Naive B cell (primary cell): Measurements from ENCODE around the gene ADGRL1. TPM values are rescaled to one million over a fixed set of nuclear protein-coding genes. Genes with fewer than 3 reads are reported as not detected.
"Not testable (repeated sequence)": the region's sequence is repeated elsewhere in the genome, so short reads cannot be mapped to it uniquely, and the experiment has no call there.

ENCODE experiments used
- ATAC-seq, 2 donors: fragments of 150-1000 bp; cut with Tn5 transposase; 2 replicates each; pipeline ENCODE4 v1.10.0; 2021; ENCODE audit warnings: low read depth in 2 of 2, mild to moderate bottlenecking in 2 of 2, moderate library complexity in 2 of 2
- DNase-seq: peaks from one replicate; pipeline ENCODE4 v3.0.0; 2022
- H3K27ac Mint-ChIP-seq, 6 donors: one replicate each; pipeline ENCODE4 v1.8.0; 2020 to 2022; ENCODE audit warnings: mild to moderate bottlenecking in 6 of 6, mixed read lengths in 6 of 6, moderate library complexity in 5 of 6, inconsistent platforms in 2 of 6
- H3K27me3 Mint-ChIP-seq, 3 donors: one replicate each; pipeline ENCODE4 v1.8.0; 2021 to 2022; ENCODE audit warnings: mixed read lengths in 3 of 3, mild to moderate bottlenecking in 1 of 3
- H3K36me3 Mint-ChIP-seq, 2 donors: one replicate each; pipeline ENCODE4 v1.8.0; 2020 to 2022; ENCODE audit warnings: mixed read lengths in 2 of 2, inconsistent platforms in 1 of 2, mild to moderate bottlenecking in 1 of 2
- H3K4me1 Mint-ChIP-seq, 3 donors: one replicate each; pipeline ENCODE4 v1.8.0; 2020 to 2022; ENCODE audit warnings: mixed read lengths in 3 of 3, inconsistent platforms in 1 of 3, mild to moderate bottlenecking in 1 of 3, moderate library complexity in 1 of 3
- H3K4me3 Mint-ChIP-seq, 8 donors: one replicate each; pipeline ENCODE4 v1.8.0; 2020 to 2022; ENCODE audit warnings: mild to moderate bottlenecking in 8 of 8, mixed read lengths in 8 of 8, moderate library complexity in 8 of 8, inconsistent platforms in 2 of 8
- H3K9me3 Mint-ChIP-seq, 7 donors: one replicate each; pipeline ENCODE4 v1.8.0; 2020 to 2022; ENCODE audit warnings: mixed read lengths in 7 of 7, mild to moderate bottlenecking in 5 of 7, inconsistent platforms in 2 of 7, moderate library complexity in 1 of 7
- polyA plus RNA-seq, 6 donors: library from polyadenylated mRNA; unstranded; fragments of 300-500 nt; fragmentation: Illumina TruSeq; gene quantifications; one replicate each; pipeline ENCODE4 v1.2.3, GENCODE V29; 2021; ENCODE audit warnings: low read depth in 6 of 6

ADGRL1 gene
- polyA plus RNA-seq, result not detected

DNA sequence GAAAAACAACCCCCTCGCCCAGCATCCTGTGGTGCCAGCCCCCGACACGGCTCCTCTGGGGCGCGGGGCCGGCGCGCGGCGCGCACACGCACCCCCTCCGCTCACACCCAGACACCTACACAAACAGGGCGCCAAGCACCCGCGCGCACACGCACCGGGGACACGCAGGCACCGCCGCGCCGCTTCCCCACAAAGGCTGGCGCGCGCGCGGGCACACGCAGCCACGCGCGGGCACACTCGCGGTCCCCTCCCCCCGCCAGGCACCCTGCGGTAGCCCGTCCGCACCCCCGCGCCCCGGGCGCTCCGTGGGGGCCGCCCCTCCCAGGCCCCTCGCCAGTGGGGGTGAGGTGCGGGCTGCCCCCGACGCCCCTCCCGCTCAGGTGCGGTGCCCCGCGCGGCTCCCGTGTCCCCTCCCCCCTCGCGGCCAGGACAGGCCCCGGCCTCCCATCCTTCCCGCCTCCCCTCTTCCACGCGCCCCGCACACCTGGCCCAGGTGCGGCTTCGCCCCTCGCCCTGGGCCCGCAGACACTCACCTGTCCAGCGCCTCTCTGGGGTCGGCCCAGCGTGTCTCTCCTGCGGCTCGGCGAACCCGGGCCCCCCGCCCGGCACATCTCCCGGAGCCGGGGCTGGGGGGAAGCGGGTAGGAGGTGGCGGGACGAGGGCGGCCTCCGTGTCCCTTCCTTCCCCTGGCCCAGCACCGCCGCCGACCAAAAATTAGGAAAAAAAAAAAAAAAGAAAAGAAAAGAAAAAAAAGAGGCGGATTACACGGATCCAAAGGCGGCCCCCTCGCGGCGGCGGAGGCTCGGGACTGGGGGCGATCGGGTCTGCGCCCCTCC lies at the start of gene ADGRL1:
TSS of gene ADGRL1 (minus strand) at position 718 of the 836 bp plus-strand sequence. CDS start 22,567 bp downstream, outside the sequence.
- Mint-ChIP-seq H3K27me3 (peaks cover 16 to 74% (median 58%) of the 10 kb centered on the region in 3 donors), H3K36me3 (peaks cover 0 to 12% of the 10 kb centered on the region in 2 donors), H3K27ac (peak within 1 kb of the TSS; percentile 60 to 91 (median 78)), H3K4me1 (peaks cover 27 to 36% (median 34%) of the 10 kb centered on the region in 3 donors), H3K4me3 (peak within 1 kb of the TSS; percentile 87 to 98 (median 95))
- not testable (repeated sequence) for H3K9me3 Mint-ChIP-seq, ATAC-seq
- DNase-seq, result peak; percentile 14

DNA sequence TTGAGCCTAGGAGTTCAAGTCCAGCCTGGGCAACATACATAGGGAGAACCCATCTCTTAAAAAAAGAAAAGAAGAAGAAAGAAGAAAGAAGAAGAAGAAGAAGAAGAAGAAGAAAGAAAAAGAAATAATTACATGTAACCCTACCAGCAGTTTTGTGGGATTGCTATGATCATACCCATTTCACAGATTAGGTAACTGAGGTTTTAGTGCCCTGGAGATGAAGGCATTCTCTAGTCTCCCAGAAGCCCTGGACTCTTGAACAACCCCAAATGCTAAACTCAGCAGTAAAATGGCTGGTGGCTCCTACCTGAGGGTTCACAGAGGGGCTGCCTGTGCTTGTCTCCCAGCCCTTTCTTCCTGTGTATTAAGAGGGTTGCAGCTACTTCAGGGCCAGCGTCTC lies 49.3 kb upstream of the ADGRL1 start:
- H3K4me3 Mint-ChIP-seq, H3K9me3 Mint-ChIP-seq, ATAC-seq, DNase-seq, H3K27me3 Mint-ChIP-seq, H3K36me3 Mint-ChIP-seq, H3K4me1 Mint-ChIP-seq: not testable (repeated sequence)
- H3K27ac Mint-ChIP-seq, result peak overlapping the region in 1 of 6 donors; percentile 11

DNA sequence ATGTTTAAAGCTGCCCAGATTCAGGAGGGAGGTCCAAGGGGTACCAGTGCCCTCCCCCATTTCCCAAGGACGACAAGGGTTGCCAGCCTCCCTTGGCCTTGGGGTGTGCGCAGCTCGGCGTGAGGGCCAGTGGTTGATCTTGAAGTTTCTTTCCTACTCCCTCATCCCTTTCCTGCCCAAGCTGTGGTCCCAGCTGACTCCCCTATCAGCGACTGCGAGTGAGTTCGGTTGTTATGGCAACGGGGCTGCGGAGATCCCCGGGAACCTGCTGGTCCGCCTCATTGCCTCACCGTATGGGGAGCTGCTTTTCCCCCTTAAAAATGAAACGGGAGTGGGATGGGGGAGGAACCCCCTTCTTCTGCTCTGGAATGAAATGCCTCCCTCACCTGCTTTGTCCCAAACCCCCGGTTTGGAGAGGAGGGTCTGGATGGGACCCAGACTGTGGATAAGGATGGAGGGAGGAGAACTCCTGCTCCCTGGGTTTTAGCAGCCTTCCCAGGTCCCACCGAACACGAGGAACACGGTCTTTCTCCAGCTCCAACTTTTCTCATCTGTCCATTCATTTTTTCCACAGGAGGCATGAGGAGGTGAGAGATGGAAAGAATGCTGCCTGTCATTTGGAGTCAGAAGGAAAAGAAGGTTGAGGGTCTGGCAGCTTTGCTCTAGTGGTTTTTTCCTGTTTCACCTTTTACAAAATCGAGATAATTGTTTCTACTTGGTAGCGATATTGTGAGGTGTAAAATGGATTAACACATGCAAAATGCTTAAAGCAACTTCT lies 48.0 kb upstream of the ADGRL1 start:
- H3K4me3 Mint-ChIP-seq, H3K36me3 Mint-ChIP-seq, H3K9me3 Mint-ChIP-seq, H3K27me3 Mint-ChIP-seq, DNase-seq: not testable (repeated sequence)
- ATAC-seq, result peak; percentile 20 to 35
- Mint-ChIP-seq H3K27ac (peak overlapping the region in 2 of 6 donors; percentile 49 to 63), H3K4me1 (peaks cover 6 to 14% (median 7%) of the 10 kb centered on the region in 3 donors)

DNA sequence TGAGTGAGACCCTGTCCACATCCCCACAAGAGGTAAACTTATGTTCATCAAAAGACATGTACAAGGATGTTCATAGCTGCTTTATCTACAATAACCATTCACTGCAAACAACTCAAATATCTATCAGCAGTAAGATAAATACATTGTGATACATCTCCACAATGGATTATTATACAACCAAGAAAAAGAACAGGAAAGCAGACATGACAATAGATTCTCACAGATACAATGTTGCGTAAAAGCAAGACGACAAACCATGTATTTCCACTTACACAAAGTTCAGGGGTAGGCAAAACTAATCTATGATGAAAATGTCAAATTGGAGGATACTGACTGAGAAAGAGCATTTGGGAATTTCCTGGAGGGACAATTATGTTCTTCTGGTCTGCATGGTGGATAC lies 46.2 kb upstream of the ADGRL1 start:
- H3K4me1 Mint-ChIP-seq, result peaks cover 6 to 22% (median 17%) of the 10 kb centered on the region in 3 donors
- ATAC-seq, result not testable (repeated sequence)

DNA sequence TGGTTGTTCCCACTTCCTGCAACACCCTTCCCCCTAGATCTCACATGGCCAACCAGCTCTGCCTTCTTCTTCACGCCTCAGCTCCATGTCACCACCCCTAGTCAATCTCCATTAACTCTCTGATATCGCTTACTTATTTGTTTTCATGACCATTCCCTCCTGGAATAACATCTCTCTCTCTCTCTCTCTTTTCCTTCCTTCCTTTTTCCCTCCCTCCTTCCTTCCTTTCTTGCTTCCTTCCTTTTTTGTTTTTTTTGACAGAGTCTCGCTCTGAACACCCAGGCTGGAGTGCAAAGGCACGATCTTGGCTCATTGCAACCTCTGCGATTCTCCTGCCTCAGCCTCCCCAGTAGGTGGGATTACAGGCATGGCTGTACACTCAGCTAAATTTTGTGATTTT lies 44.9 kb upstream of the ADGRL1 start:
- ATAC-seq (no peak), DNase-seq (no peak)
- H3K9me3 Mint-ChIP-seq, result no peaks in the 10 kb centered on the region
- no peak overlapping the region for H3K27ac Mint-ChIP-seq
- H3K36me3 Mint-ChIP-seq, result no peaks in the 10 kb centered on the region
- H3K4me3 Mint-ChIP-seq, result peak overlapping the region; percentile 2 to 87 (median 46)
- peaks cover 6 to 22% (median 18%) of the 10 kb centered on the region in 3 donors for H3K4me1 Mint-ChIP-seq
- H3K27me3 Mint-ChIP-seq, result peaks cover 0 to 9% (median 8%) of the 10 kb centered on the region in 3 donors

More for the DNA sequence above, 46.2 kb upstream of the ADGRL1 start:
- not testable (repeated sequence) for H3K27ac Mint-ChIP-seq, DNase-seq, H3K36me3 Mint-ChIP-seq, H3K9me3 Mint-ChIP-seq, H3K27me3 Mint-ChIP-seq
- H3K4me3 Mint-ChIP-seq, result peak overlapping the region in 1 of 8 donors; percentile 87

DNA sequence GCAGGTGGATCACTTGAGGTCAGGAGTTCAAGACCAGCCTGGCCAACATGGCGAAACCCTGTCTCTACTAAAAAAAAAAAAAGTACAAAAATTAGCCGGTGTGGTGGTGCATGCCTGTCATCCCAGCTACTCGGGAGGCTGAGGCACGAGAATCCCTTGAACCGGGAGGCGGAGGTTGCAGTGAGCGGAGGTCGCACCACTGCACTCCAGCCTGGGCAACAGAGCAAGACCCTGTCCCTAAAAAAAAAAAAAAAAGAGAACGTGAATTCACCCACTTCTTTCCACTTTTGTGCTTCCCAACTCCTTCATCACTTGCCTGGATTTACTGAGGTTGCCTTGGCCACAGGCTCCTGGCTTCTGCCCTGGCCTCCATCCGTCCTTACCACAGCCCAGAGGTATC lies 44.3 kb upstream of the ADGRL1 start:
- H3K27me3 Mint-ChIP-seq, H3K9me3 Mint-ChIP-seq, DNase-seq, ATAC-seq, H3K36me3 Mint-ChIP-seq: not testable (repeated sequence)
- H3K4me3 Mint-ChIP-seq, result peak overlapping the region in 7 of 8 donors; percentile 2 to 92 (median 74)
- peak overlapping the region in 1 of 6 donors; percentile 68 for H3K27ac Mint-ChIP-seq
- H3K4me1 Mint-ChIP-seq, result peaks cover 6 to 22% (median 18%) of the 10 kb centered on the region in 3 donors

DNA sequence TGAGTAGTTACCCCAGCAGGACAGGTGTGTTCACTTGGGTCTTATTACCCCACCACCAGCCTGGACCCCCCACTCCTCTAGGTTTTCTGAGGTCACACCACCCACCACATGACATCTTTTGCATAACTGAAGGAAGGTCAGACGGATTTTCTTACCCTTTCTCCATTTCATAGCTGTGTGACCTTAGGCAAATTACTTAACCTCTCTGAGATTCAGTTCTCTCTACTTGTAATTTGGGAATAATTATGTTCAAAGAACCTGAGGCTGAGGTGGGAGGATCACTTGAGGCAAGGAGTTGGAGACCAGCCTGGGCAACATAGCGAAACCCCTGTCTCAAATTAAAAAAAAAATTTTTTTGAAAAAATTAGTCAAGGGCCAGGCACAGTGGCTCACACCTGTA lies 43.9 kb upstream of the ADGRL1 start:
- not testable (repeated sequence) for DNase-seq, H3K27me3 Mint-ChIP-seq, H3K9me3 Mint-ChIP-seq, ATAC-seq, H3K36me3 Mint-ChIP-seq
- Mint-ChIP-seq H3K27ac (peak overlapping the region in 2 of 6 donors; percentile 34 to 56), H3K4me1 (peaks cover 6 to 22% (median 18%) of the 10 kb centered on the region in 3 donors), H3K4me3 (peak overlapping the region; percentile 77 to 92 (median 82))

DNA sequence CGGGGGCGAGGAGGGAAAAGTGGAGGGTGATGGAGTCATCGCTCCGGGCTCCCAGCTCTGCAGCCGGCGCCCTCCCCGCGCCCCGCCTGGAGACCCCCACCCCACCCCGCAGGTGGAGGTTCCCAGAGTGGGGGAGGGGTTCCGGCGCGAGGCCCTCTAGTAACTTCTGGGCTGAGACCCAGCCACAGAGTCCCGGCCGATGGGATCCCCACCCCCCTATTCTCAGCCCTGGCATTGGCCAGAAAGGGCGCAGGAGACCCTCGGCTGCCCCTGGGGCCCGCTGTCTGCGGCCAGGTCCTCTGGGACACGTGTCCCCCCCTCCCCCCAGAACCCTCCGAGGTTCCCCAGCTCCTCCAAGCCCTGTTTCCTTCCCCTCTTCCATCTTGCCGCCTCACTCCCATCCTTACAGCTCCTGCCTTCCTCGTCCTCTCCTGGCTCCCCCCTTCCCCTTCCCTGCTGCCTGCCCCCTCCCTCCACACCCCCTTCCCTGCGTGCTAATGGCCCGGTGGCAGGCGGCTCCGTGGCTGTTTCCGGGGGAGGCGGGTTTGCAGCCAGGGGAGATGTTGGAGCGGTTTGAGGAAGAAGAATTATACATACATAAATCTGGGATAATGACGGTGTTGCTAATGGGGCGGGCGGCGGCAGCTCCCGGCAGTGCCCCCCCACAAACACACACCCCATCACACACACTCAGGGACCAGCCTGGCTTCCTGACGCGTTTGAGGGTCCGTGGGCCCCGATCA lies 43.2 kb upstream of the ADGRL1 start:
- H3K27ac Mint-ChIP-seq, result peak overlapping the region in 3 of 6 donors; percentile 34 to 59 (median 56)
- peak overlapping the region; percentile 77 to 92 (median 82) for H3K4me3 Mint-ChIP-seq
- peak in 1 of 2 donors; percentile 34 for ATAC-seq
- H3K36me3 Mint-ChIP-seq, H3K27me3 Mint-ChIP-seq, H3K9me3 Mint-ChIP-seq, DNase-seq: not testable (repeated sequence)
- H3K4me1 Mint-ChIP-seq, result peaks cover 6 to 22% (median 18%) of the 10 kb centered on the region in 3 donors

DNA sequence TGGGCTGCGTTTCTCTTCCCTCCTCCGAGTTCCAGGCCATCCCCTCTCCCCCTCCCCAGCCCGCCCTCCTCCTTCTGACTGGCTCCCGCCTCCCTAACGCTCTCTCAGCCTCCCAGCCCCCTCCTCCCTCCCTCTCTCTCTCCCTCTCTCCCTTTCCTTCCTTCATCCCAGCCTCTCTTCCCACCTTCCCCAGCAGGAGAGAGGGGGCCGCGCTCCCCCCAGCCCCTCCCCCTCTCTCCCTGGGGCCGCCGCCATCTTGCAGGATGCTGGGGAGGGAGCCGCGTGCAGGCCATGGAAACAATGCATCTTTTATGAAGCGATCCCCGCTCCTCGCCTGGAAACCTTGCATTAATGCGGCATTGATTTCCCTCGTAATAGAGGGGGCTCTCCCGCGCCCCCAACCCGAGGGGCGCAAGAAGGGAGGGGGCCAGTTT lies 42.6 kb upstream of the ADGRL1 start:
- peak; percentile 58 to 59 for ATAC-seq
- Mint-ChIP-seq H3K27me3 (peaks cover 0 to 9% (median 8%) of the 10 kb centered on the region in 3 donors), H3K27ac (no peak overlapping the region), H3K4me1 (peaks cover 6 to 20% (median 18%) of the 10 kb centered on the region in 3 donors), H3K4me3 (peak overlapping the region; percentile 34 to 82 (median 79)), H3K9me3 (no peaks in the 10 kb centered on the region), H3K36me3 (no peaks in the 10 kb centered on the region)
- DNase-seq, result no peak

DNA sequence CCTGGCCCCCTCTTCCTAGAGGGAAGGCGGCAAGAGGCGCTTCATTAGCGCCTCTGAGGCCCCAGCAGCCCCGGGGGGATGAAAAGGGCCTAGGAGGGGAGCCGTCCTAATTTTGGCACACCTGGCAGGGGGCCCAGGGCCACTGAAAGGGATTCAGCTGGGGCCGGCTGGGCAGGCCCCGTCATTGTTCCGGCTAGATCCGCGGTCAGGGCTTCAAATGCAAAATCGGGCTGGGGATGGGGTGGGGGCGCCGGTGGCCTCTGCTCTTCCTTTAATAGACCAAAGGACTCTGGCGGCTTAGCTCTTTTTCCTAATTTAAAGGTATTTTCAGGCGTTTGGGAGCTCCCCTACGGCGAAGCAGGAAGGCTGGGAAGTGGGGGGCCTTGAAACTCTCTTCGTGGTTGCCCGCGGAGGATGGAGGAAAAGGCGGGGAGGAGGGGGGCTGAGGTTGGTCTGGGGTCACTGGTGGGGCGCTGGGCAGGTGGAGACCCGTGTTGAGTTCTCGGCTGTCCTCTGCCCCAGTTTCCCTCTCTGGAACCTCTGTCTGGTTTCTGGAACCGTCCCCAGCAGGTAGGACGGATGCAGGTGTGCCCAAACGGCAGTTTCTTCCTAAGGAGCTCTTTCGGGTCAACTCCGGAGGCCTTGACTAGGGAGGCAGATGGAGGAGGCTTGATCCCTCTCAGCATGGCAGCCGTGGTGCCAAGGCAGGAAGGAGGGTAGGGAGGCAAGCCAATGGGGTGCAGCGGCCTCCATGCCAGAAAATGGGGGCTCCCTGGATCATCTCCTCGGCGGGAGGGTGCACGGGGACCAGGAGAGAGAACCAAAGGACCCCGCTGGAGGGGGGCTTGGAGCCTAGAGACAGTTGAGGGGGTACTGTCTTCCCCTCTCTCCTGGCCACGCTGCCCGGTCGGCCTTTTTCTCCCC lies 41.8 kb upstream of the ADGRL1 start:
- not testable (repeated sequence) for DNase-seq, H3K9me3 Mint-ChIP-seq, H3K36me3 Mint-ChIP-seq, ATAC-seq, H3K27me3 Mint-ChIP-seq
- H3K4me1 Mint-ChIP-seq, result peaks cover 6 to 20% (median 18%) of the 10 kb centered on the region in 3 donors
- H3K27ac Mint-ChIP-seq, result peak overlapping the region in 3 of 6 donors; percentile 57 to 76 (median 73)
- H3K4me3 Mint-ChIP-seq, result peak overlapping the region; percentile 77 to 90 (median 82)

DNA sequence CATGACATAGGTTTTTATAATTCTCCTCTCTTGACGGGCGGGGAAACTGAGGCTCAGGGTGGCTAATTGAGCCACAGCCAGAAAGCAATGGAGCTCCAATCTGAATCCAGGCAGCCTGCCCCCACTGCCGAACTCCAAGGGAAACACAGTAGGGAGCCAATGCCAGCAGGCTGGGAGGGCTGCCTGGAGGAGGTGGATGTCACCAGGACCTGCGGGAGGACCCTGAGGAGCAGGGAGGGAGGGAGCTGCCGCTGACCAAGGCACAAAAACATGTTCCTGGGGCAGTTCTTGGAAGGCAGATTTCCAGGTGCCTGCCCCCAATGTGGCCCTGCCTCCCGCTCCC lies 41.2 kb upstream of the ADGRL1 start:
- H3K27me3 Mint-ChIP-seq, H3K9me3 Mint-ChIP-seq, H3K27ac Mint-ChIP-seq, H3K36me3 Mint-ChIP-seq, ATAC-seq, DNase-seq: not testable (repeated sequence)
- H3K4me1 Mint-ChIP-seq, result peaks cover 6 to 20% (median 18%) of the 10 kb centered on the region in 3 donors
- H3K4me3 Mint-ChIP-seq, result peak overlapping the region; percentile 77 to 90 (median 82)

DNA sequence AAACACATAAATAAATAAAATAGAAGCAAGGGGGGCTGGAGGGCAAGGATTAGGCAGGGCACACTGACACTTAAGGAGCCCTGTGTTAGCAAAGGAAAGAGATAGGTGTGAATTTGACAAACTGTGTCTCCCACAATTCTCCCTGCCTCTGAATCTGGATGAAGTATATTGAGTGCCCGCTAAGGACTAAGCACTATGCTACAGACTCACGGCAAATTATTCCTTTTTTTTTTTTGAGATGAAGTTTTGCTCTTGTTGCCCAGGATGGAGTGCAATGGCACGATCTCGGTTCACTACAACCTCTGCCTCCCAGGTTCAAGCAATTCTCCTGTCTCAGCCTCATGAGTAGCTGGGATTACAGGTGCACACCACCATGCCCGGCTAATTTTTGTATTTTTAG lies 38.4 kb upstream of the ADGRL1 start:
- not testable (repeated sequence) for DNase-seq, H3K9me3 Mint-ChIP-seq, H3K36me3 Mint-ChIP-seq, H3K27me3 Mint-ChIP-seq, ATAC-seq
- Mint-ChIP-seq H3K27ac (peak overlapping the region in 1 of 6 donors; percentile 39), H3K4me3 (peak overlapping the region in 1 of 8 donors; percentile 51), H3K4me1 (peaks cover 0 to 14% (median 12%) of the 10 kb centered on the region in 3 donors)
